Measurements from ENCODE around the gene CPVL.

Gene CPVL

GRCh38 chr7:29040579-29040925, 105.8 kb downstream of the CPVL start:
- DNase-seq, result no peak

GRCh38 chr7:29039821-29040578, 106.3 kb downstream of the CPVL start:
- no peak for DNase-seq

- DNase-seq, result no peak
These were observed 107.9 kb downstream of the CPVL start for GRCh38 chr7:29038463-29038862.

- DNase-seq, result no peak
These were observed 111.1 kb downstream of the CPVL start for GRCh38 chr7:29035044-29035740.

- DNase-seq, result no peak
These were observed 112.8 kb downstream of the CPVL start for GRCh38 chr7:29033584-29033983.

- no peak for DNase-seq
These were observed 114.2 kb downstream of the CPVL start for GRCh38 chr7:29032146-29032545.

- no peak for DNase-seq
These were observed 115.5 kb downstream of the CPVL start for GRCh38 chr7:29030781-29031275.

GRCh38 chr7:29022291-29022988, 123.9 kb downstream of the CPVL start:
- DNase-seq, result no peak

GRCh38 chr7:29019896-29020295, 126.4 kb downstream of the CPVL start:
- DNase-seq, result peak; percentile 9 to 30

- DNase-seq, result peak in 1 of 2 experiments; percentile 19
These were observed 127.0 kb downstream of the CPVL start for GRCh38 chr7:29019387-29019786.

- DNase-seq, result peak; percentile 9 to 63
These were observed 128.6 kb downstream of the CPVL start for GRCh38 chr7:29017713-29018112.

GRCh38 chr7:29014725-29015124, 131.6 kb downstream of the CPVL start:
- no peak for DNase-seq

GRCh38 chr7:29013931-29014330, 132.4 kb downstream of the CPVL start:
- no peak for DNase-seq

- DNase-seq, result no peak
These were observed 133.1 kb downstream of the CPVL start for GRCh38 chr7:29013082-29013695.

- DNase-seq, result no peak
These were observed 136.4 kb downstream of the CPVL start for GRCh38 chr7:29009947-29010346.

GRCh38 chr7:29008590-29008989, 137.7 kb downstream of the CPVL start:
- no peak for DNase-seq

GRCh38 chr7:29007127-29007526, 139.2 kb downstream of the CPVL start:
- no peak for DNase-seq

GRCh38 chr7:29005829-29006228, 140.5 kb downstream of the CPVL start:
- no peak for DNase-seq

GRCh38 chr7:29005406-29005805, 140.9 kb downstream of the CPVL start:
- no peak for DNase-seq

GRCh38 chr7:29003703-29004102, 142.6 kb downstream of the CPVL start:
- DNase-seq, result no peak

- DNase-seq, result no peak
These were observed 145.6 kb downstream of the CPVL start for GRCh38 chr7:29000717-29001076.

- no peak for DNase-seq
These were observed 146.2 kb downstream of the CPVL start for GRCh38 chr7:28999895-29000716.

- DNase-seq, result no peak
These were observed 146.9 kb downstream of the CPVL start for GRCh38 chr7:28999427-28999826.

Data from NCI-H2081 (cell line).